PC-3 (cell line): ENCODE measurements around the gene ABCC3.

Experiments used
- CTCF ChIP-seq: fragments of 300-600 bp; sonication (generic); conservative IDR thresholded peaks from 2 replicates; pipeline ENCODE4 v1.5.1; 2017; ENCODE audit warnings: antibody characterized with exemption, low read depth, mild to moderate bottlenecking, low read length
- EZH2 ChIP-seq: fragments of 300-600 bp; sonication (generic); IDR thresholded peaks from one replicate; pipeline ENCODE4 v1.6.1; 2017; ENCODE audit warnings: antibody characterized with exemption, mild to moderate bottlenecking, low read length; ENCODE audit not compliant: unreplicated experiment

GRCh38 chr17:50725769-50726655 is 91.3 kb downstream of the ABCC3 start:
- TF ChIP-seq CTCF (no peak), EZH2 (no peak)
